HG03064 (cell line): ENCODE results near the gene GOLM1.

Experiments
- ATAC-seq: cut with Tn5 transposase; IDR thresholded peaks from one replicate; pipeline ENCODE4 v1.9.1; 2021; ENCODE audit warnings: low read depth; ENCODE audit not compliant: unreplicated experiment

GOLM1 gene

DNA sequence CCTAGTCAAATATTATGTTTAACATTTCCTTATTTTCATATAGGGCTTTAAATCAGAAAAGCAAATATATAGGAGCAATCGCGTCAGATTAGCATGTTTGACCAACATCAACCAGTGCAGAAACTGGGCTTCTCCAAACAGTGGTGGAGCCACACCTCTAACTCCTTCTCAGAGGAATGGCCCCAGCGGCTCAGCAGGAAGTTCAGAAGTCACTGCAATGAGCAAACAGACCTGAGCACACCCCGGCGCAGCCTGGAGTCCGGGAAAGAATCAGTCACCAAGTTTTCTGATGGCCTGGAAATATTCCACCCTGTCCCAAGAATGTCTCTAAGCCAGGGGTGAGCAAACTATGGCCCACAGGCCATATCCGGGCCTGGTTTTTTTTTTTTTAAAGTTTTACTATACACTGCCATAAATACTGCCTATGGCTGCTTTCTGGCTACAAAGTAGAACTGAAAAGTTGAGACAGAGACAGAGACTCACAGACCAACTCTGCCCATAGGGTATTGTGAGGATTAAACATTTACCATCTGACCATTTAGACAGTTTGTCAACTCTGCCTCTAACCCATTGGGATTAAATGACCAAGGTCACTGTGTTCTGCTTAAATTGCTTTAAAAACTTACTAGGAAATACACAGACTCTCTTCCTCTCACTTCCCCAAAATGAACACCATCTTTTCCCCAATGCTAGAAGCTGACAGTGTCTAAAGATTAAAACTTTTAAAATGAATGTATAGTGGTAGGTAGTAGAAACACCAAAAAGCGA, 5.4 kb downstream of the GOLM1 start:
- ATAC-seq: no peak

GRCh38 chr9:86091477-86091876, 7.9 kb downstream of the GOLM1 start:
- ATAC-seq: no peak

DNA sequence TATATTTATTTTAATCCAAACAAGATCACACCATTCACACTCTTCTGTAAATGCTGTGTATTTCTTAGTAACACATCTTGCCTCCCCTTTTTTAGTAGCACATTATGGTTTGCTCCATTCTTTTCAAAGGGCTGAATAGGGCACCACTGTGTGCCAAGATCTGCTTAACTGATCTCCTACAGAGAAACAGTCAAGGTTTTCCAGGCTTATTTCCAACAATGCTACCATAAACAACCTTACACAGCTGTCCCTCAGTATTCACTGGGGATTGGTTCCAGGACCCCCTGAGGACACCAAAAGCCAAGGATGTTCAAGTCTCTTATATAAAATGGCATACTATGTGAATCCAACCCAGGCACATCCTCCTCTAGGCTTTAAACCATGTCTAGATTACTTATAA, 16.5 kb downstream of the GOLM1 start:
- ATAC-seq: no peak

GRCh38 chr9:86079865-86080469, 19.4 kb downstream of the GOLM1 start:
- no peak for ATAC-seq

DNA sequence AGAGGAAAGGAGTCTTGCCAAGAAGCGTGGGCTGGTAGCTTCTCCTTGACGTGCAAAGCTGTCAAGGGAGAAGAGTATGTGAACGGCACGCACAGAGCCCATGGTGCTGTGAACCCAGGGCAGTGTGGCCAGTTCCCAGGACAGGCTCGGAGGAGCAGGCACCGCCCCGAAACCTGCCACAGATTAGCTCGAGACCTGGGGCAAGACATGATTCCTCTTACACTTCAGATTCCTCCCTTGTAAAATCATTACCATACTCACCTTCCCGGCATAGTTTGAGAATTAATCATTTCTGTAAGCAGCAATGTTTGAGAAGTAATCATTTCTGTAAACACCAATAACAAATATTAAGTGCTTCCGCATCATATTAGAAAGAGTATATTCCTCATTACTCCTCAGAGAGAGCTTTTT, 19.9 kb downstream of the GOLM1 start:
- ATAC-seq: no peak

GRCh38 chr9:86078731-86079130, 20.6 kb downstream of the GOLM1 start:
- ATAC-seq: no peak

DNA sequence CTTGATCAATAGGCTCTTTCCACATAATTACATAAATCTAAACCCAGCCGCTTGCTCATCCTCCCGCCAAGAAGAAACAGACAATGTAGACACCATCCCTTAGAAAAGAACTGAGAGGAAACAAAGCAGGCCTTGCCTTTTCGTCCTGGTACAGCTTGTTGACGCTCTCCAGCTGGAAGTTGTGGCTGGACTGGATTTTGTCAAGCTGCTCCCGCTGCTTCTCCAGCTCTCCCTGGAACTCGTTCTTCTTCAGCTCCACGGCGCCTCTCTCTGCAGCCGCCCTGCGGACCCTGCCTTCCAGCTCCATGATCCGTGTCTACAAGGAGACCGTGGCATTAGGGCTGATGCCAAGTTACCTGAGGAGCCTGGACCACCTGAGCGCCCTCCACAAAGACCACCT, 22.1 kb downstream of the GOLM1 start:
- ATAC-seq: no peak

DNA sequence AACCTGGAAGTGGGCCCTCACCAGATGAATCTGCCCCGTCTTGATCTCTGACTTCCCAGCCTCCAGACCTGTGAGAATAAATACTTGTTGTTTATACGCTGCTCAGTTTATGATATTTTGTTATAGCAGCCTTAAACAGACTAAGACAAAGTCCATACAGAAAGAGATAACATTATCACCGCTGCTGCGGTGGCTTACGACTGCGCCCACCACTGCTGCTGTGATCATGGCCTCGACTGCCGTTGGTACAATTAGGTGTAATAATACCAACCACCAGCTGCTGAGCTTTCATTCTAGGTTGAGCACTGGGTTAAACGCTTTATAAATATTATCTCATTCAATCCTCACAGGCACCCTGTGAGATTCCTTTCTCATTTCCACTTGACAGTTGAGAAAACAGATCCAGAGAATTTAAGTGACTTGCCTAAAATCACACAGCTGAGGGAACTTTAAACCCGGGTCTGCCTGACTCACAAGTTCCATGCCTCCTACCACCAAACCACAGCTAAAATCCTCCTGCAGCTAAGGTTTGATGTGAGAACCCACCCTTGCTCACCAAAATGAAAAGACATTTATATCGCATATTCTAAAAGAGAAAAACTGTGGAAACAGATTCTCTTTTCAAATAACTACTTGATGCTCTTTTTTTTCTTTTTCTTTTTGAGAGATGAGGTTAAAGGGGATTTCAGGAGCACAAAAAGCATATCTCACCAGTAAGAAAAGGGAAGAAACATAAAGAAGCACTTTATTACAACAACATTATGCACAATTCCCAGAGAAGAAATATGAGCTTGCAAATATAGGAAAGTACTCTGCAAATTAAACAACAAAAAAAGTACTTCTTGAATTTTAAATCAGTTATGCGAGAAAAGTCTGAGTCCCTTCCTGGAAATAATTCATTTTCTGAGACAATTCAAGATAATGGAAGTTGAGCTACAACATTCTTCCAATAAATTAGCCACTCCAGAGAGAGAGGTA, 23.9 kb downstream of the GOLM1 start:
- no peak for ATAC-seq

DNA sequence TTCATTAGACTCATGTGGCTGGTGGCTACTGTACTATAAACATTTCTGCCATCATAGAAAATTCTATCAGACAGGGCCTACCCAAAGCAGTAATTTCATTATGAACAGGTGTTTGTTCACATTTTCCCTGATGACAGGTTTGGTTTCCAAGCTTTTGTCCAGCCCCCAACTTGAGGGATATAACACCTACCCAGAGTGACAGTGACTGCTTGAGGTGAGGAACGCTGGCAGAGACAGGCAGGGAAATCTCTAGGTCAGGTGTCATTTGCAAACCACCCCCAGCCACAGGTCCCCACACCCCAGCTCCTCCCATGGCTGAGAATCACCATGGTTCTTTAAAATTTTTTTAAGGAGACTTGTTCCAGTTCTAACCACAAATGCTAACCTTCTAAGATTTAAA, 25.5 kb downstream of the GOLM1 start:
- no peak for ATAC-seq

GRCh38 chr9:86072394-86072877, 26.9 kb downstream of the GOLM1 start:
- ATAC-seq: no peak

DNA sequence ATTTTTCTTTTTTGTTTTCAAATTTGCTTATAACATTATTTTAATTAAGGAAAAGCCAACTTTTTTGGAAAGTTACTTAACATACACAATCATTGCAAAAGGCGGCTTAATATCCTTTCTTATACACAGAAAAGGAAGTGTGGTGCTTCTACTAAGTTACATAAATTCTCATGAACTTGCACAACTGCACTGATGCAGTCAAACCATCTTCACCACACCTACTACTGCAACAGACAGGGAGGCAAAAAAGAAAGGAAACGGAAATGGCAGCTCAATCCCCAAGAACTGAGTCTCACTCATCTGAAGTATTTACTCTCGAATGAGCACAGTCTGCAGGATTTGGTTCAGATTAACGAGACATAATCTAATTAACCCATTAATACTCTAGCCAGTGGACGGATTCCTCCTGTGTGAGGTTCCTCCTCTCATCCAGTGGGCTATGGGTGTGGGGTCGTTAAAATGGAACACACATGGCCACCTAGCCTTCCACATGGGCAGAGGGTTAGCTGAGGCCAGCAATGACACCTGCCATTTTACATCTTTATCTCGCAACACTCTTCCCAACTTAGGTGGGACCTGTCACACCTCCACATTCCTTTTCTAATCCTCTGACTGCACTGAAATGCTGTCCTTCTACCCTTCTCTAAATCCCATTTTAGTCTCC, 30.0 kb downstream of the GOLM1 start:
- no peak for ATAC-seq

- ATAC-seq: no peak
Measured at GRCh38 chr9:86064220-86064619, 35.1 kb downstream of the GOLM1 start.

DNA sequence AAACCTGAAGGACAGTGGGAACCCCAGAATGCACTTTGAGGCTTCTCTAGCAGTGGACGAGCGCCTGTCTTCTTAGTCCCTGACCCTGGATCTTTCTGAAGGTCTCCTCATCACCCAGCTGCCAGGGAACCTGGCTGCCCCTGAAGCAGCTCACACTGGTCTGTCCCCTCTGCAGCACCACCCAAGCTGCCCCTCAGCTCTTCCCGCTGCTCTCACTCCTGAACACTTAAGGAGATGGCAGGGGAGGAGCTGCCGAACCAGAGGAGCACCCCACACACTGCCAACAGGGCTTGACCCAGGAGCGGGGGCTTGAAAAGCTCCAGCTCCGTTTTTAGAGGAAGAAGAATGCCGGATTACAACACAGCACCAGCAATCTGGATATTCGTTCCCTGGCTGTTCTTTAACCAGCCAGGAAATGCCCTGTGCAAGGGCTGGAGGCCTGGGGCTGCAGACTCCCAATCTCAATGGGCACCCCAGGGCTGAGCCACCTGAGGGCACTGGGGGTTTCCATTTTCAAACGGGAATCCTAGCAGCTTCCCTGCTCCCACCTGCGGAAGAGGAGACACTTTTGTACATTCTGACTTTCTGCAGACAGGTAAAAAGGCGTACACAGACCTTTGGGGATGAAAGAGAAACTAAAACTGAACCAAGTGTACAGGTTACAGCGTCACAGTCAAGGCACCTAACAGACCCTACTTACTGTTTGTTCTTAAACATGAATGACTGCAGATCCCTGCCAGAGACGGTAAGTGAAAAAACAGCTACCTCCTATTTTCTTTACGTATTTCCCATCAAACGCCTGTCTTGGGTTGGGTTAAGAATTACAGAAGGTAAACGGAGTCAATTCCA, 36.3 kb downstream of the GOLM1 start:
- no peak for ATAC-seq

- ATAC-seq: no peak
Measured at GRCh38 chr9:86061972-86062739, 37.2 kb downstream of the GOLM1 start.

GRCh38 chr9:86057491-86057890, 41.9 kb downstream of the GOLM1 start:
- ATAC-seq: no peak

GRCh38 chr9:86054695-86055094, 44.7 kb downstream of the GOLM1 start:
- no peak for ATAC-seq

DNA sequence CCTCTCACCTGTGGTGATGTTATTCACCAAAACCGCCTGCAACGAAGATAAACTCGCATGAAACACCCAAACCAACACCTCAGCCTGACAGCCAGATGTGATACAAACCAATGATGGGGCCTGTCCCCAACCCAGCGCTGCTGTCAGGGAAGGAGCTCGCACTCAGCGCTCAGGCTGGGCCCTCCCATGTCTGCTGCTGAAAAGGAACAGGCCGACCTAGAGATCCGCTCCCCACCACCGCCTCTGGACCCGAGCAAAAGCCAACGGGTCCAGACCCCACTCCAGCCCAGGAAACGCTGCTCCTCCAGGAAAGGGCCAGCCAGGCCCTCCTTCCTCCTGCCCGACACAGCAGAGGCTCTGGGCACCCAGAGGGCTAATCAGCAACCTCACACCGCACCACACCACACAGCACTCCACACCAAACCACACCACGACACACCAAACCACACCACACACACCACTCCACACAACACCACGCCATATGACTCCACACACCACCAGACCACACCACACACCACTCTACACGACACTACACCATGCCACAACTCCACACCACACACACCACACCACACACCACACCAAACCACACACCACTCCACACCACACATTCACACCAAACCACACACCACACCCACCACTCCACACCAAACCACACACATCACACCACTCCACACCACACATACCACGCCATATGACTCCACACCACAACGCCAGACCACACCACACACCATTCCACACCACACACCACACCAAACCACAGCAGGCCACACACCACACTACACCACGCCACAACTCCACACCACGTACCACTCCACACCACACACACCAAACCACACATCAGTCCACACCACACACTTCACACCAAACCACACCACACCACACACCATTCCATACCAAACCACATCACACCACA, 46.5 kb downstream of the GOLM1 start:
- ATAC-seq: no peak
